A204.1 (cell line): ENCODE measurements around the gene VWC2.

Experiments
- FAIRE-seq: peaks from 2 replicates; lab custom pipeline; 2012; peaks lifted over from hg19 to GRCh38; lab: Jason Lieb, UNC

Gene VWC2

DNA sequence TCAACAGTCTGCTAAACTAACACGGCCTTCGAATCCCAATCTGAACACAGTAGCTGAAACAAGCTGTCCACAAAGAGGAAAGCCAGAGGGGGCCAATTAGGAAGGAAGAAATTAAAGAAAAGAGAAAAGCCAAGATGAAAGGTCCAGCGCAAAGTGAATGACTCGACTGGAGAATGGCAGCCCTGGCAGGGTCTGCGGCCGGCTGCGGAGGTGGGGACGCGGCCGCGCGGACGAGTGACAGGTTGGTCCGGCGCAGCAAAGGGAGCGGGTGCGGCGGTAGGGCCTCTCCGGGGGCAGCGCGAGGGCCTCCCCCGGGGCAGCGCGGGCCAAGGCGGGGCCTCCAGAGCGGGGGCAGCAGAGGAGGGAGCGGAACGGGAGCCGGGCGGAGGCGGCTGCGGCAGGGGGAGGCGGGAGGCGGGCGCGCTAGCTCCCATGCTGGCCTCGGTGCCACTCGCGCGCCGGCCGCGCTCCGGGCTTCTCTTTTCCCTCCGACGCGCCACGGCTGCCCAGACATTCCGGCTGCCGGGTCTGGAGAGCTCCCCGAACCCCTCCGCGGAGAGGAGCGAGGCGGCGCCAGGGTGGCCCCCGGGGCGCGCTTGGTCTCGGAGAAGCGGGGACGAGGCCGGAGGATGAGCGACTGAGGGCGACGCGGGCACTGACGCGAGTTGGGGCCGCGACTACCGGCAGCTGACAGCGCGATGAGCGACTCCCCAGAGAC lies at the start of gene VWC2:
TSS of gene VWC2 (plus strand) at position 421 of the 718 bp plus-strand sequence. CDS start 1,798 bp downstream, outside the sequence.
- FAIRE-seq, result no peak

DNA sequence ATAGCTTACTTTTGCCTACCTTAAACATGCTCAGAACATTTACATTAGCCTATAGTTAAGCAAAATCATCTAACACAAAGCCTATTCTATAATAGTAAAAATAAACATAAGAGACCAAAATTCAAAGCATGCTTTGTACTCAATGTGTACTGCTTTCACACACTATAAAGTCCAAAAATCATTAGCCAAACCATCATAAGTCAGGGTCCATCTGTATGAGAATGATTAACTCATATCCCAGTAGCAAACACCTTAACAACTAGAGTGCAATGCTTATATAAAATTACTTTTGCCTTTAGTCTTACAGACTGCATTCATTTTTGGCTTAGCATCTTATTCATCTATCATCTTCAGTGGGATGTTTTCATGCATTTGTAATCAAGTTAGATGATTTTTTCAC lies 49.4 kb upstream of the VWC2 start:
- no peak for FAIRE-seq

DNA sequence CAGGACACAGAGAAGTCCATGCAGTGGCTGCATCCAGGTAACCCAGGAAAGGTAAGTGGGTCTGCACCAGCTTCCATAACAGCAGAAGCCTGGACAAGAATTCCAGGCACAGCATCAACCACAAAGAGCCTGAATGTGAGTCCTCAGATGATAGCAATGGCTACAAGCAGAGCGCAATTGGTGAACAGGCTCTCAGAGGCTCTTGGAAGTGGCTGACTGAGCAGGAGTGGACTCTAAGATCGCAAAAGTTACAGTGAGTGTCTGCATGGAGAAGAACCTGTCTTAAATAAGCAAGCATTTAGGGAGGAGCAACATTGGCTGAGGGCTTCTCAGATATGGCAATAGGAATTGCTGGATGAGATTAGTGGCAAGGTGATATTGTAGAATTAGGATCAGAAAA lies 41.6 kb upstream of the VWC2 start:
- no peak for FAIRE-seq

DNA sequence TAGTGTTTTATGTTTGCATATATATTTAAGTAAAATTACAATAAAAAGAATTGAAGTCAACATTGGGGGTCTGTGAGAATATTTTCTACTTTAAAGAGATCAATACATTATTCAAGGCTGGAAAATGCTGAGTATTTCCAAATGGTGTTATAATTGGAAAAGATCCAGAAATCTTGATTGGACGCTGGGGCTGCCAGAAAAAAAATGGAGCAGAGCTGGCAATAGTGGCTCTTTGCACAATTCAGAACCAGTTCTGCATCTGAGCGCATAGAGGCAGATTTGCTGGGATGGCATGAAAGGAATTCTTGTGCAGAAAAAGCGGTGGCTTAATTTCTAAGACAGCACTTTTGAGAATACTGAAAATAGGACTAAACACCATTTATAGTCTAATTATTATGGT lies 10.8 kb upstream of the VWC2 start:
- FAIRE-seq, result no peak

DNA sequence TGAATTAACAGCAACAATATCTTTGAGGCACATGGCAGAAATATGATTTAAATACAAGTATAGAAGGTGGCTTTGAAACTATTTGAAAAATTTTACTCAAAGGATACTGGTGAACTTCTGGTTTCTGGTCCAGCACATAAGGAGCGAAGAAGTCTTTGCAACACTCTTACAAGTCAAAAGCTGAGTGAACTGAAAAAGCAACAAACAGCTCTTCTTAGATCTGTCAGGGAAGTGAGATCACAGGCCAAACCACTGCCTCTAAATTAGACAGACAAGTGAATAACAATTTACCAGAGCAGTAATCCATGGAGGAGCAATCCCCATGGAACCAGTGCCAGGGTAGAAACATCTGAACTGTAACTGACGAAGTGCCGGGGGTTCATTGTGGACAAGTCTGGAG lies 9.6 kb upstream of the VWC2 start:
- FAIRE-seq, result no peak

DNA sequence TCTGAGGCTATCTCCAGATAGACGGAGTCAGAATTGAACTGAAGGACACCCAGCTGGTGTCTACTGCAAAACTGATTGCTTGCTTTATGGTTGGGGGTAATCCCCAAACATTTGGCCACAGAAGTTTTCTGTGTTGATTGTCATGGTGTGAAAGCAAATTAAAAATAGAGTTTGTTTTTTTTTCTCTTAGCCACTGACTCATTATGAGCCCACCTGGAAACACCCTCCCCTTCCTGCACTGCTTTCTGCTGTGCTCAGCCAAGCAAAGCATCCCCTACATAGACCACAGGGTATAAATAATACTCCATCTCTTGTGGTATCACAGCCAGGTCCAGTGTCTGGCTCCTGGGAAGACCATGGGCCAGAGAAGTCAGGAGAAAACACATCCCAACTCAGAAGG lies 6.5 kb upstream of the VWC2 start:
- FAIRE-seq, result no peak

DNA sequence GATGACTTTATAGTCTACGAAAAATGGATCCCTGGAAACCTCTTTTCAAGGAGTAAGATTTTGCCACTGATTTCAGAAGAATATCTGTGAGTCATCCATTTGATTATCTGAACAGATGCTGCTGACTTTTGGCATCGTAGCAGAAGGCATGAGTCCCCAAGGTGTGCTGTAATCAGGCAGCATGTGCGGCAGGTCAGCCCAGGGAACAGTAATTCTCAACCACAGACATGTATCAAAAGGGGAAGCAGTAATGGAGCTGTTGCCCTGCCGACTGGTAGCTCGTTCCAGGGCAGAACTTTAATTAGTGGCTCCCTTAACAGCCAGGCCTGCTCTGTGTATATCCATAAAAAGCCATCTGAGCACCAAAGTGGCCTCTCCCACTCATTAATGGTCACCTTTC lies 5.7 kb upstream of the VWC2 start:
- FAIRE-seq, result no peak

DNA sequence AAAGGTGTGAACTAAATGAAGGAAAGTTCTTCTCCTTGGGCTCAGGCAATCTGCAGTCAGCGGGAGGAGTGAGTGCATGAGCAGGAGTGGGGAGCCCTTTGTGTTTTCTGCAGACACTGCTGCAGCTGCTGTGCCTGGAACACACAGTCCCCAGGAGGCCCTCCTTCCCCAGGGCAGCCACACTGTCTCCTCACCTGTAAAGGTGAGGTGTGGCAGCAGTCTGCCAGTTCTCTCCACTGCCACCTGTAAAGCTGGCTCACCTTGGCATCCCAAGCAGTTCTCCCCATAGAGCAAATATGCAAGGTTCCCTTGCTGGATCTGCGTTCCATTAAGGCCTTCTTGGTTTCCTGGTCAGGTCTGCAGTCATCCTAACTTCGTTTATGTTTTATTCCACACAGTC lies 5.2 kb upstream of the VWC2 start:
- no peak for FAIRE-seq

DNA sequence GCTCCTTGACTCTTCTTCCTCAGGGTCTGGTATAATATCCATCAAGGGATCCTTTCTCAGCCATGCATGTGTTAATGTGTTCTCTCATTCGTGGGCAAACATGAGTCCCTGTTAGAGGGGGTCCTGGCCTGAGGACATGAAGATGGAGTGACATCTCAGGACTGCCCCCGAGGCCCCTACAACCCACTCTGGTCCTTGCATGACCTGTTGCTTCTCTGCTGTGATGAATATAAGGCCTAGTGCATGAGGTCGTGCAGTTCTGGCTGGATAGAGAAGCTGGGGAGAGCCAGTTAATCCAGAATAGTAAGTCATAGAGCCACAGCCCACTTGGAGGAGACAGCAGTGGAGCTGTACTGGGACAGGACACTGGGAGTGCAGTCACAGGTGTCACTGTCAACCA lies 4.6 kb upstream of the VWC2 start:
- FAIRE-seq, result no peak

DNA sequence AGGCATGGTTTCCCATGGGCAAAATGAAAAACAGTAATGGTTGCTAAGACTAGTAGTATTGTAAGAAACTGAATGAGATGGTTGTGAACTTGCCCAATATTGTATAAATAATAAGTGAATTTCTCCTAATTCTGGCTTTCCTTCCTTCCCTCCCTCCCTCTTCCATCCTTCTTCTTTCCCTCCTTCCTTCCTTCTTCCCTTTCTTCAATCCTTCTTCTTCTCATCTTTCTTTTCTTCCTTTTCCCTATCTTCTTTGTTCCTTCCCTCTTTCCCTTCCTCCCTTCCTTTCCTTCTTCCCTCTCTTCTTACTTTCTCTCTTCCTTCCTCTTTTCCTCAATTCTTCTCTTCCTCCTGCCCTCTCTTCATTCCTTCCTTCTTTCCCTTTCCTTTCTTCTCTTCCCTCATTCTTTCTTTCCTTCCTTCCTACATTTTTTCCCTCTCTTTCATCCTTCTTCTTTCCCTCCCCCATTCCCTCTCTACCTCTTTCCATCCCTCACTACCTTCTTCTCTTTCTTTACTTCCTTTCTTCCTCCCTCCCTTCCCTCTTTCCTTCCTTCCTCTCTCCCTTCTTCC lies 4.1 kb upstream of the VWC2 start:
- no peak for FAIRE-seq

DNA sequence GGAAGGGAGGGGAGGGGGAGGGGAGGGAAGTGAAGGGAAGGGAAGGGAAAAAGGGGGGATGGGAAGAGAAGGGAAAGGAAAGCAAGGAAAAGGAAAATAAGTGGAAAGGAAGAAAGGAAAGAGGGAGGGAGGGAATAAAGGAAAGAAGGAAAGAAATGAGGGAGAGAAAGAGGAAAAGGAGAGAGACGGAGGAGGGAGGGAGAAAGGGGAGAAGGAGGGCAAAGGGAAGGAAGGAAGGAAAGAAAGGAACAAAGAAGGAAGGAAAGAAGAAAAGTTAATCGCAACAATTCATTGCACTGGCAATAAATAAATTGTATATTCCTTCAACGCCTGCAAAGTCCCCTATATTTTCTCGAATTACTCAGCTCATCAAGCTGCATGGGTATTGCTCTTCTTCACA lies 2.6 kb upstream of the VWC2 start:
- FAIRE-seq, result no peak

DNA sequence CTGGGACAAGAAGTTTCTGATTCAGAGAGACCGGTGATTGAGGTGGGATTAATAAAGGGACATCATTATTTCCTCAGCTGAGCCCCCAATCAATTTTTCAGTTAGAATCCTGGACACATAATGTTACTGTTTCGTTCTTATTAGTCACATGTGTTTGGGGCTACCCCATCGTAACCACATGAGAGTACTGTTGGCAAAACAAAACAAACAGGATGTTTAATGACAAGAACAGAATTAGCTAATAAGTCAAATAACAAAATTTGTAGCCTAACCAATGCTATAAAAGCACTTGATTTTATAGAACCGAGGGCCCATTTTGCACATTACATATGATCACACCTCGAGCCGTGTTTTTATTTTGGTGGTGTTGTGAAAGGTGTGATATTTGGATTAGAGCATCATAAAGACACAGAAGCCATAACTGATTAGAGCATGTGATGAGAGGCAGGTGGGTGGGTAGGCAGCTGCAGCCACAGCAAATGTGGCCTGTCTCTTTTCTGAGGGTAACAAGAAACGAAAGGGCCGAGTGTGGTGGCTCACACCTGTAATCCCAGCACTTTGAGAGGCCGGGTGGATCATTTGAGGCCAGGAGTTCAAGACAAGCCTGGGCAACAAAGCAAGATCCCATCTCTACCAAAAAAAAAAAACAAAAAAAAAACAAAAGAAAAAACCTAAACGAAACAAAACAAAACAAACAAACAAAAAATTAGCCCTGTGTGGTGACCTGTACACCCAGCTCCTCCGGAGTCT lies 1.8 kb upstream of the VWC2 start:
- no peak for FAIRE-seq

DNA sequence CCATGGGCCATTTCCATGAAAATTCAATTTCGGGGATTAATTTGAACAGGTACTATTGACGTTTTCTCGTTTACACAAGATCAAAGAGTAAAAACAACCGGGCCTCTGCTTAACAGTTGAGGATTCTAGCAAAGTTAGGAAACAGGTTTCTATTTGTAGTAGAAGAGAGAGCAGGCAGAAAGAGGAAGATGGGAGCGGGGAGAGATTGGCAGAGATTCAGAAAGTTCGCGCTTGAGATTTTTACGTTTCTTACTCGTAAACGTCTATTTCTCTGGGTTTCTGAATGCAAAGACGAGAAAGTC lies 571 bp upstream of the VWC2 start:
- no peak for FAIRE-seq

DNA sequence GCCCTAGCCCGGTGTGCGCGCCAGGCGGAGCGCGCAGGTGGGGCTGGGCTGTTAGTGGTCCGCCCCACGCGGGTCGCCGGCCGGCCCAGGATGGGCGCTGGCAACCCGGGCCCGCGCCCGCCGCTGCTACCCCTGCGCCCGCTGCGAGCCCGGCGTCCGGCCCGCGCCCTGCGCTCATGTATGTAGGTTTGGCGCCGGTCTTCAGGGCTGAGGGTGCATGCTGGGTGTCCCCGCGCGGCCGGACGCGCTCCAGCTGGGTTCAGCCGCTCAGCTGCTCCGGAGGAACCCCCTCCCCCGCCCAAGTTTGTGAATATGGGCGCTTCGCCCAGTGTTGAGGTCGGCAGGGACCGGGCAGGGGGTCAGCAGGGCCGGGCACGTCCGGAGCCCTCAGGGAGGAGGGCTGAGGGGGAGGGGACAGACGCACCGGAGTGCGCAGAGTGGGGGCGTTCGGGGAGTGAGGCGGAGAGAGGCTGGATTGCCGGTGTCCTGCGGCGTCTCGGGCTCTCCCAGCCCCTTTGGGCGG lies 559 bp downstream of the VWC2 start:
- FAIRE-seq, result no peak

DNA sequence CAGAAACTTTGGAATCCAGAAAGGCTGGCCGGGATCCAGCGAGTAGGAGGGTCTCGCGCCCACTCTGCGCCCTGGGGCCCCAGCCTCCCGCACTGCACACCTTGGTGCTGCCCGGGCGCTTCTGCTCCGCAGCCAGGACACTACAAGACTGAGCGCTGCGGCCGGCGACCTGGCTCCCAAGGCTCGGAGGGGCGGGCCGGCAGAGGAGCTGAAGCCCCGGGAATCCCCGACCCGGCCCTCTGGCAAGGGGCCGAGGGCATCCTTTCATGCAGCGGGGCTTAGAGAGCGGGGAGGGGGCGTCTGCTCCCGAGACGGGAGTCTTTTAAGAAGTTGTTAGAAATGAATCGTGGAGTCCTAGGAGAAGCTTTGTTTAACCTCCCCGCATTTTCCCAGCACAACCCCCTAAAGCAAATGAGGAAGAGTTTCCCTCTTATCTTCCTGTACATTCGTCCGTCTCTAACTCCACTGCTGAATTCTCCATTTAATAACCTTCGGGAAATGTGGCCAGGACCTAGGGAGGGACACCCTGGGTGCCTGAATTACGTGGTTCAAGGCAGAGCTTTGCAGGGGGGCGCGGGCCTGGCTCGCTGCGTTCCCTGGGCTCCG lies 1.1 kb downstream of the VWC2 start:
- FAIRE-seq, result no peak

DNA sequence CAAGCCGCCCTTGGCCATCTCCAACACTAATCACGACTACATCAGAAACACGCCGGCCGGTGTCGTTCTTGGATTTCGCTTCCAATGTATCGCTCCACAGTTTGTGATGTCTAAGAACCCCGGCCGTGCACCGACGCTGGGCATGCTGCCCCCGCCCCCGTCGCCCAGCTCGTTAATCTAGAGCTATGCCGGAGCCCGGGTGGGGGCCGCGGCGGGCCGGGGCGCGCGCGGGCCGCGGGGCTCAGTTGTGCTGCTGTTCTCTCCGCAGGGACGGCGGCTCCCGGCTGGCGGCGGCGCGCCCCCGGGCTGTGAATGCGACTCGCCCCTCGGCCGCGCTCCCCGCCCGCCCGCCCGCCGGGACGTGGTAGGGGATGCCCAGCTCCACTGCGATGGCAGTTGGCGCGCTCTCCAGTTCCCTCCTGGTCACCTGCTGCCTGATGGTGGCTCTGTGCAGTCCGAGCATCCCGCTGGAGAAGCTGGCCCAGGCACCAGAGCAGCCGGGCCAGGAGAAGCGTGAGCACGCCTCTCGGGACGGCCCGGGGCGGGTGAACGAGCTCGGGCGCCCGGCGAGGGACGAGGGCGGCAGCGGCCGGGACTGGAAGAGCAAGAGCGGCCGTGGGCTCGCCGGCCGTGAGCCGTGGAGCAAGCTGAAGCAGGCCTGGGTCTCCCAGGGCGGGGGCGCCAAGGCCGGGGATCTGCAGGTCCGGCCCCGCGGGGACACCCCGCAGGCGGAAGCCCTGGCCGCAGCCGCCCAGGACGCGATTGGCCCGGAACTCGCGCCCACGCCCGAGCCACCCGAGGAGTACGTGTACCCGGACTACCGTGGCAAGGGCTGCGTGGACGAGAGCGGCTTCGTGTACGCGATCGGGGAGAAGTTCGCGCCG lies 1.9 kb downstream of the VWC2 start:
- no peak for FAIRE-seq

DNA sequence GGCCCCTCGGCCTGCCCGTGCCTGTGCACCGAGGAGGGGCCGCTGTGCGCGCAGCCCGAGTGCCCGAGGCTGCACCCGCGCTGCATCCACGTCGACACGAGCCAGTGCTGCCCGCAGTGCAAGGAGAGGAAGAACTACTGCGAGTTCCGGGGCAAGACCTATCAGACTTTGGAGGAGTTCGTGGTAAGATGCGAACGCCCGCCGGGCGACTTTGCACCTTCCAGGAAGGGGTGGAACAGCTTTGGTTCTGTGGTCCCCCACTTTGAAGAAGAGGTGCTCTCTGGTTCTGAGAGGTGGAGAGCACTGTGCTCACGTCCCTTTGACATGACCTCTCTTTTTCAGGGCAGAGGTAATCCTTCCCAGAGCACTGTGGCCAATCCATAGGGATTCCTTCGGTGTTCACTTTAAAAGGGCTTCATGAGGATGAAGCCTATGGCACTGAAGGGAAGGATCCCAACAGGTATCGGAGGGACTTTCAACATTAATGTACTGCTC lies 2.6 kb downstream of the VWC2 start:
- FAIRE-seq, result no peak

DNA sequence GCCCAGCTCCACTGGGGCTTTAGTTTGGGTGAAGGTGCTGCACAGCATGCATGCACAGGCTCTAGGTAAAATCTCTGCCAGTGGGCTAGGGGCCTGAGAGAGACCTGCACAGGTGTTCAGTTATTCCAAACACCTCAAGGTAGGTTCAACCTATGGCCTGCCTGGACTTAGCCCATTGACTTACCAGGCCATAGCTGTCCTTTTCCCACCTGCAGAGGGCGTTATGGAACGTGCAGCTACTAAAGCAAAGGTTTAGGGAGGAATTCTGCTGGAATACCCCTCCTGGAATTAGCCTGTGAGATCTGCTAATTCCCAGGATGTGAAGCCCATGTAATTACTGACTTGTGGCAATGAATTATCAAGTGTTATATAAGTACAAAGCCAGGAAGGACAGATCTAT lies 3.6 kb downstream of the VWC2 start:
- FAIRE-seq, result no peak

DNA sequence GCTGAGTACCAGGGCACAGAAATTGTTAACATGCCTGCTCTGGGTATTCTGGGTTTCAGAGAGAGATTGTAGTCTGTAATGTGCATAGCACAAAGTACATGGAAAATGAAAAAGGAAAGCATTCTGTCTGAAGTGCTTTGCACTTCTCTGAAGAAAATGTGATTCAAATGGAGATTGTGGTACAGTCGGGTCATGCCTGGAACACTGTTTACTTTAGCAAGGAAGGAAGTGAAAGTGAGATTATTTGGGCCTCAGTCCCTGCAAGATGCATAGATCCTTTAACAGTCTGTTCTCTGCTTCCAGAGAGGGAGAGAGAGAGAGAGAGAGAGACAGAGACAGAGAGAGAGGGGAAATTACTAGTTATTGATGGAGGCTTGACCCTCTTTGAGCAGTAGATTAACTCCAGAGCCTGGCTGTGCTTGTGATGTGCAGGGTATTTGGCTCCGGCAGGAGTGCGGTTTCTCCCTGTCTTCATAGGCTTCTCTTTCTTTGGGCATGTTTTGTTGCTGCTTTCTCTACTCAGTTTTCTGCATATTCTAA lies 5.4 kb downstream of the VWC2 start:
- no peak for FAIRE-seq

DNA sequence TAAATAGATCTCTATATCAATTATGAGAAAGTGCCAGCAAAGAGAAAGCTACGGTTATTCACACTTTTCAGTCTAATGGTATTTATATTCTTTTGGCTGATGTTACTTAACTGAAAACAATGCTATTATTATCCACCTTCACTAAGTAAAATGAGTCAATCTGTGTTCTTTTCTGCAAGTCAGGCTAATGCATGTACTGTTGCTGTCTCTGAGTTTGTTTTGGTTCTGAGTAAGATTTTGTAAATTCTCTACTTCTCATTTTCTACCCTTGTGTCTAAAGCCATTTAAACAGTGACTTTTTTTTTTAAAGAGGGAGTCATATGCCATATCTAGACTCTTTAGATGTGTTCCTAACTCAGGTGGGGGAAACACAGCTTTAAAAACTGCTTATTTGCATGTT lies 7.5 kb downstream of the VWC2 start:
- FAIRE-seq, result no peak

DNA sequence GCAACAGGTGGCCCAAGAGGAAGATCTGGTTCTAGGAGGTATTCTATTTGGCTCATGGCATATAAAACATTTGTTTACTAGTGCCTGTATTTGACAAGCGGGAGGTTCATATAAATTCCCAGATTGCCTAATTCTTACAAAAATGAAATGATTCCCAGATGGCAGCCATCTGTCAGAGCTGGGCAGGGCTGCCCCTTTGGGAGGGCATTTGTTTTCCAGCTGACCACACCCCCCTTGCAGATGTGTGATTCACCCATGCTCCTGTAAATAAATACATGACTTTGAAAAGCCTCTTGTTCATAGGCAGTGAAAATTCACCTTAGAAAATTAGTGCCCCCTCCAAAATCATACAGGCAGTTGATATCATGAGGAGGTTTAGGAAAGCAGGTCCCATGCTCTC lies 8.6 kb downstream of the VWC2 start:
- FAIRE-seq, result no peak

DNA sequence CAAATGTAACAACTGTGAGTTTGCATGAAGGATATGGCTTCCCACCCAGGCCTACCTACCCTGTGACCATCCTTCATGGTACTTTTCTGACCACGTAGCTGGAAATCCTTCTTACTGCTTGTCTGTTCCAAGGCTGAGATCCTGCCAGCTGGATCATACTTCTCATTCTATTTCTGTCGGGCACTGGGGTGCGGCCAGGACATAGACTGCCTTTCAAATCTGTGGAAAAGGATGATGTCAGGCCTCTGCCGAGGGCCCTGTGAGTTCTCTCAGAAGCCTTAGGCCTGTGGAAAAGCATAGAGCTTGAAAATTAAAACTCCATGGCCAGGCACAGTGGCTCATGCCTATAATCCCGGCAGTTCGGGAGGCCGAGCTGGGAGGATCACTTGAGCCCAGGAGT lies 10.0 kb downstream of the VWC2 start:
- no peak for FAIRE-seq
